ENCODE measurements around the gene HGF. TPM values are rescaled to one million over a fixed set of nuclear protein-coding genes. Genes with fewer than 3 reads are reported as not detected.
"Not testable (repeated sequence)": the region's sequence is repeated elsewhere in the genome, so short reads cannot be mapped to it uniquely, and the experiment has no call there.

Gene HGF
- total RNA-seq, 3 donors from 2014 or later: 1.4 to 4.6 (median 3.2) TPM

DNA sequence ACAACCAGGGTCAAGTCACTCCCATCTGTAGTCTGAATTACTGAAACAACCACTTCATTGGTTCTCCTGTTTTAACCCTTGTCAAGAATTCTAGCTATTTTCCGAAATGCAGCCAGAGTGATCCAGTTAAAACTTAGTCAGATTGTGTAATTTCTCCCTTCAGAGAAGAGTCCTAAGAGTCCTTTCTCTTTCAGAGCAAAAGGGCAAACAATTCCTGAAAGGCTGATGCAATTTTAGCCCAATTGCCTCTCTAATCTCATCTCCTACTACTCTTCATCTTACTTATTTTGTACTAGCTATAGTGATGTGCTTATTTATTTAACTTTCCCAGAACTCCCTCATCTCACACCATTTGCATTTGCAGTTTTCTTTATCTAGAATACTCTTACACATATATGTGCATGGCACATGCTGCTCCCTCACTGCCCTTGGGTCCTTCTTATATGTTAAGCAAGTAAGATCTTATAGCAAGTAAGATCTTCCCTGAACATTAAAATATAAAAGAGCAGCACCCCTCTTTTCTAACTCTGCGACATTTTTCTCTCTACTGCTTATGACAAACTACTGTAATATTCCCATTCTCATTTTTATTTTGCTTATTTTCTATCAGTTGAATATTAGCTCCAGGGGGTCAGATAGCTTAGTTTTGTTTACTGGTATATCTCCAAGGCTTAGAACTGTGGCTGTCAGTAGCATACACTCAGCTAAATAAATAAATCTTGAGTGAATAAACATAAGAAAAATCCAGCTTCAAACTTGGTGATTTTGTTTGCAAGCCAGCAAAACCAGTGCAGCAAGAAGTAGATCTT lies 44.6 kb downstream of the HGF start:
- intact Hi-C loops (cut with DNase I, micrococcal nuclease): no loop called here
- Histone ChIP-seq H3K4me1 (ENCODE audit: low read depth) (no peaks in the 10 kb centered on the region), H3K4me3 (no peak overlapping the region), H3K36me3 (ENCODE audit: low read depth) (no peaks in the 10 kb centered on the region), H3K9me3 (no peaks in the 10 kb centered on the region)
- TF ChIP-seq, protein P1, sequence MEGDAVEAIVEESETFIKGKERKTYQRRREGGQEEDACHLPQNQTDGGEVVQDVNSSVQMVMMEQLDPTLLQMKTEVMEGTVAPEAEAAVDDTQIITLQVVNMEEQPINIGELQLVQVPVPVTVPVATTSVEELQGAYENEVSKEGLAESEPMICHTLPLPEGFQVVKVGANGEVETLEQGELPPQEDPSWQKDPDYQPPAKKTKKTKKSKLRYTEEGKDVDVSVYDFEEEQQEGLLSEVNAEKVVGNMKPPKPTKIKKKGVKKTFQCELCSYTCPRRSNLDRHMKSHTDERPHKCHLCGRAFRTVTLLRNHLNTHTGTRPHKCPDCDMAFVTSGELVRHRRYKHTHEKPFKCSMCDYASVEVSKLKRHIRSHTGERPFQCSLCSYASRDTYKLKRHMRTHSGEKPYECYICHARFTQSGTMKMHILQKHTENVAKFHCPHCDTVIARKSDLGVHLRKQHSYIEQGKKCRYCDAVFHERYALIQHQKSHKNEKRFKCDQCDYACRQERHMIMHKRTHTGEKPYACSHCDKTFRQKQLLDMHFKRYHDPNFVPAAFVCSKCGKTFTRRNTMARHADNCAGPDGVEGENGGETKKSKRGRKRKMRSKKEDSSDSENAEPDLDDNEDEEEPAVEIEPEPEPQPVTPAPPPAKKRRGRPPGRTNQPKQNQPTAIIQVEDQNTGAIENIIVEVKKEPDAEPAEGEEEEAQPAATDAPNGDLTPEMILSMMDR (IDR thresholded peaks at IDR 0.05): no peak
- DNase-seq: no peak
- no peak for ATAC-seq

DNA sequence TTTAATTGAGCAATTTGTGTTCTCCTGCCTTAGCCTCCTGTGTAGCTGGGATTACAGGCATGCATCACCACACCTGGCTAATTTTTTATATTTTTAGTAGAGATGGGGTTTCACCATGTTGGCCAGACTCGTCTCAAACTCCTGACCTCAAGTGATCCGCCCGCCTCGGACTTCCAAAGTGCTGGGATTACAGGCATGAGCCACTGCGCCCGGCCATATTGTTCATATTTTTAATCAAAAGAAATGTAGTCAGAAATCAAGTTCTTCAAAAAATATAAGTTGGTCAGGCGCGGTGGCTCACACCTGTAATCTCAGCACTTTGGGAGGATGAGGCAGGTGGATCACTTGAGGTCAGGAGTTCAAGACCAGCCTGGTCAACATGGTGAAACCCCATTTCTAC lies 47.6 kb downstream of the HGF start:
- H3K4me3 ChIP-seq; H3K36me3 ChIP-seq (ENCODE audit: low read depth); intact Hi-C loops (cut with DNase I, micrococcal nuclease); DNase-seq; ATAC-seq; H3K4me1 ChIP-seq (ENCODE audit: low read depth); H3K9me3 ChIP-seq: not testable (repeated sequence)

DNA sequence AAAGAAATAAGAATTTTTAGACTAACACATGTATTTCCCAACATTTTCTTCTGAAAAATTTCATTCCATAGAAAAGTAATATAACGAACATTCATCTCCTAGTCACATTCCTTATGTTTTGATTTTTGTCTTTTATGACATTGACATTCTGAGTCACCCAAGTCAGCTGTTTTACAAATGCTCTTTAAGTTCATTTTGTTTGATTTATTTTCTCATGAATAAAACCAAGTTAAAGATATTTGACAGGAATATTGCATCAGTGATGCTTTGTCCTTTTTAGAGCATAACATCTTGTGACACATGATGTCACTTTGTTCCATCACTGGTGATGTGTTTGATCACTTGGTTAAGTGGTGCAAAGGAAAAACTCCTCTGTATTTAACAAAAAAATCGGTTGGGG lies 48.4 kb downstream of the HGF start:
- TF ChIP-seq, protein P1 (IDR thresholded peaks at IDR 0.05): no peak
- no peak for DNase-seq
- Histone ChIP-seq H3K4me1 (ENCODE audit: low read depth) (no peaks in the 10 kb centered on the region), H3K9me3 (no peaks in the 10 kb centered on the region), H3K4me3 (no peak overlapping the region), H3K36me3 (ENCODE audit: low read depth) (no peaks in the 10 kb centered on the region)
- ATAC-seq: no peak
- intact Hi-C loops (cut with DNase I, micrococcal nuclease): no loop called here

DNA sequence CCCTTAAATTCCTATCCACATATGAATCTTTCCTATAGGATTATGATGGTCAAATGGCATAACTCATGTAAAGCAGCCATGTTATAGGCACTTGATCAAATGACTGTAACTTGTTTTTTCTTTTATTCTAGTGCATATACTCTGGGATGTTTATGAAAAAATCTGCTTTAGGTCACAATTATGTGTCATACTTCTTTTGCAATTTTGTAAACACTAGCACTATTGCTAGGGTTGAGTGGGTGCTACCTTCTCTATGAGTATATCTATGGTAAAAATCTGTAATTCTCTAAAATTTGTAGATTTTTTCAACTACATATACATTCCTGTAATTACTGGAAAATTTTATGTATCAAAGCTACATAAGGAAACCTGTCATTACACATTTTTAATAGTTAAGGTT lies 50.0 kb downstream of the HGF start:
- DNase-seq (no peak), ATAC-seq (no peak)
- intact Hi-C loops (cut with DNase I, micrococcal nuclease): no loop called here
- Histone ChIP-seq H3K4me1 (ENCODE audit: low read depth) (no peaks in the 10 kb centered on the region), H3K4me3 (no peak overlapping the region), H3K36me3 (ENCODE audit: low read depth) (no peaks in the 10 kb centered on the region), H3K9me3 (no peaks in the 10 kb centered on the region)
- TF ChIP-seq, protein P1 (IDR thresholded peaks at IDR 0.05): no peak

DNA sequence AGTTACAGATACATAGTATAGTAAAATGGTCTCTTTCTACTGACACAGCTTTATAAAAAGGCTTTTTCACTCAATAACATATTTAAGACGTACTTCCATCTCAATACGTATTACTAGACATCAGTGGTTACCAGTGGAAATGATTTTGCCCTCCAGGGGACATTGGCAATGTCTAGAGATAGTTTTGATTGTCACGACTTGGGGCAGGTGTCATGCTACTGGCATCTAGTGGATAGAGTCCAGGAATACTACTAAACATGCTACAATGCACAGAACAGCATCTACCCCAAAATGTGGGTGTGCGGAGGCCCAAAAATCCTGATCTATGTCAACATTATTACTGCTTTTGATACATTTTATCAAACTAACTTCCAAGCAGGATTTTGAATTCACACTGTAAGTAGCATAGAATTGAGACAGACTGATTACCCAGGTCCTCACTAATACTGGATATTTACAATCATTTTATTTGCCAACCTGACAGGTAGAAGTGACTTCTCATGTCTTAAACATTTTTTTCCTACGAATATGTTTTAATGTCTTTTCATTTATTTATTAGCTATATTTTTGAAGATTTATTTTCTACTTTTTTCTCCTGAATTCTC lies 53.8 kb downstream of the HGF start:
- no peak for DNase-seq
- ATAC-seq: no peak
- H3K9me3 ChIP-seq: no peaks in the 10 kb centered on the region
- H3K4me1 ChIP-seq (ENCODE audit: low read depth): no peaks in the 10 kb centered on the region
- TF ChIP-seq, protein P1 (IDR thresholded peaks at IDR 0.05): no peak
- intact Hi-C loops (cut with DNase I, micrococcal nuclease): no loop called here
- H3K36me3 ChIP-seq (ENCODE audit: low read depth): no peaks in the 10 kb centered on the region
- H3K4me3 ChIP-seq: no peak overlapping the region

DNA sequence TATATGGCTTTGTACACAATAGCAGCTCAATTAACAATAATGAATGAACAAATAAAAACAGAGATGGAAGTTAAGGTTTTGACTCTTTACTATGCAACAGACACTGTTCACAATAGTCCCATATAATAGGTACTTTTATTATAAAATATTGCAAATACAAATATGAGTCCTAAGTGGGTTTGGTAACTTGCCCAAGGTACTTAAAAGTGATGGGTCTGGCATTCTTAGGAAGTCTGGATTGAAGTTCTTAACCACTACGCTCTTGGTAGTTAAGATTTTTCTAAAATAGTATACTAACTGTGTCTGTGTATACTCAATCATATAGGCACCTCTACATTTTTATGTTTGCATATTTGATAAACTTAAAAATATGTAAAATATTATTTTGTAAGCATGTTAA lies 55.5 kb downstream of the HGF start:
- TF ChIP-seq, protein P1 (IDR thresholded peaks at IDR 0.05): no peak
- H3K4me3 ChIP-seq: no peak overlapping the region
- H3K36me3 ChIP-seq (ENCODE audit: low read depth): no peaks in the 10 kb centered on the region
- H3K4me1 ChIP-seq (ENCODE audit: low read depth): no peaks in the 10 kb centered on the region
- ATAC-seq (no peak), DNase-seq (no peak)
- intact Hi-C loops (cut with DNase I, micrococcal nuclease): no loop called here
- no peaks in the 10 kb centered on the region for H3K9me3 ChIP-seq
